Endothelial cell of umbilical vein (primary cell): ENCODE data around the gene ARPP19.

Experiments used
- CTCF ChIP-seq, 2 donors: IDR thresholded peaks; 1 replicate in 1 of 2; 2 replicates in 1 of 2; pipeline ENCODE4 v1.5.1; 2011; ENCODE audit warnings: low read length in 2 of 2, mild to moderate bottlenecking in 2 of 2, moderate library complexity in 2 of 2, control low read depth in 1 of 2, inconsistent platforms in 1 of 2, low read depth in 1 of 2; ENCODE audit not compliant: insufficient read depth in 1 of 2; ENCODE audit errors: extremely low read depth in 1 of 2
- EZH2 ChIP-seq: IDR thresholded peaks from 2 replicates; pipeline ENCODE4 v1.6.1; 2012; ENCODE audit warnings: borderline replicate concordance, low read depth, mild to moderate bottlenecking, moderate library complexity, low read length, inconsistent platforms; ENCODE audit not compliant: severe bottlenecking
- GATA2 ChIP-seq: IDR thresholded peaks from 2 replicates; pipeline ENCODE4 v1.7.0; 2011; ENCODE audit warnings: low read depth, mild to moderate bottlenecking, moderate library complexity, mixed read lengths, low read length; ENCODE audit not compliant: insufficient read length, insufficient read depth
- JUN ChIP-seq: IDR thresholded peaks from 2 replicates; pipeline ENCODE4 v1.6.1; 2011; ENCODE audit warnings: borderline replicate concordance, low read depth; ENCODE audit not compliant: insufficient read length, insufficient read depth
- MAX ChIP-seq: IDR thresholded peaks from 2 replicates; pipeline ENCODE4 v1.6.1; 2011; ENCODE audit not compliant: insufficient read depth, insufficient read length
- POLR2A ChIP-seq: IDR thresholded peaks from 2 replicates; pipeline ENCODE4 v1.6.1; 2012; ENCODE audit warnings: low read depth, mild to moderate bottlenecking, control low read depth, low read length
- POLR2AphosphoS5 ChIP-seq: IDR thresholded peaks from 2 replicates; pipeline ENCODE4 v1.6.1; 2012; ENCODE audit warnings: low read depth, mild to moderate bottlenecking, control low read depth, low read length, moderate library complexity; ENCODE audit not compliant: insufficient read depth

GRCh38 chr15:52521682-52522081, 47.1 kb downstream of the ARPP19 start:
- TF ChIP-seq CTCF (IDR thresholded peaks at IDR 0.05; ENCODE audit: extremely low read depth in 1 of 2, insufficient read depth in 1 of 2, low read depth in 1 of 2, low read length in 2 of 2) (no peak), EZH2 (no peak), POLR2A (no peak), MAX (no peak), POLR2AphosphoS5 (no peak), GATA2 (no peak), JUN (no peak)
